Gastroesophageal sphincter (tissue), 4 donors: ENCODE data around the gene DSG2. TPM values are rescaled to one million over a fixed set of nuclear protein-coding genes. Genes with fewer than 3 reads are reported as not detected.

Experiments used
- ATAC-seq: fragments of 150-250 bp; one replicate; pipeline ENCODE4 v1.9.1; 2016; ENCODE audit warnings: mild to moderate bottlenecking, moderate library complexity
- H3K27ac ChIP-seq, 4 donors: fragments of 200-600 bp; sonication (generic) in 3 of 4; 1 replicate in 3 of 4; 2 replicates in 1 of 4; pipeline ENCODE4 v1.5.1; 2016 to 2019
- H3K27me3 ChIP-seq: fragments of 200-600 bp; sonication (generic); one replicate; pipeline ENCODE4 v1.5.1; 2019
- H3K36me3 ChIP-seq, 2 donors: fragments of 200-600 bp; sonication (generic); one replicate each; pipeline ENCODE4 v1.5.1; 2019; ENCODE audit warnings: control low read depth in 1 of 2
- H3K4me1 ChIP-seq, 3 donors: fragments of 200-600 bp; sonication (generic); 1 replicate in 2 of 3; 2 replicates in 1 of 3; pipeline ENCODE4 v1.5.1; 2016 to 2019; ENCODE audit warnings: control low read depth in 2 of 3
- H3K4me3 ChIP-seq, 2 donors: fragments of 200-600 bp; sonication (generic); one replicate each; pipeline ENCODE4 v1.5.1; 2019; ENCODE audit warnings: mild to moderate bottlenecking in 1 of 2, moderate library complexity in 1 of 2
- H3K9me3 ChIP-seq, 3 donors: fragments of 200-600 bp; sonication (generic); one replicate each; pipeline ENCODE4 v1.5.1; 2017 to 2019; ENCODE audit warnings: control low read depth in 2 of 3
- CTCF ChIP-seq, 4 experiments: fragments of 200-600 bp in 2 of 4; fragments of 450-650 bp in 2 of 4; sonication (generic) in 1 of 4; IDR thresholded peaks; one replicate each; pipeline ENCODE4 v1.5.1; 2017 to 2019; ENCODE audit warnings: antibody characterized with exemption in 4 of 4, mild to moderate bottlenecking in 2 of 4, moderate library complexity in 2 of 4
- EP300 ChIP-seq: sonication (generic); formaldehyde crosslinking; IDR thresholded peaks from one replicate; pipeline ENCODE4 v1.6.1; 2017; ENCODE audit warnings: antibody characterized with exemption, mild to moderate bottlenecking
- POLR2A ChIP-seq, 2 donors: fragments of 450-650 bp; IDR thresholded peaks; one replicate each; pipeline ENCODE4 v1.6.1; 2017; ENCODE audit warnings: antibody characterized with exemption in 2 of 2, mild to moderate bottlenecking in 2 of 2, moderate library complexity in 1 of 2
- POLR2AphosphoS5 ChIP-seq: sonication (generic); formaldehyde crosslinking; IDR thresholded peaks from one replicate; pipeline ENCODE4 v1.6.1; 2017; ENCODE audit warnings: antibody characterized with exemption
- WGBS, 2 donors: methylation state at CpG; one replicate each; pipeline ENCODE4 v1.1.5; 2018; ENCODE audit warnings: low coverage in 1 of 2; 5-methylcytosine and 5-hydroxymethylcytosine counted together
- total RNA-seq, 4 donors: library from RNA; depleted of rRNA; stranded (reverse); fragments of >200 nt; gene quantifications; one replicate each; pipeline ENCODE4 v1.1.0, GENCODE V29; 2016

Gene DSG2
- total RNA-seq, 4 donors from 2014 or later: 1.4 to 11.4 (median 2.8) TPM

DNA sequence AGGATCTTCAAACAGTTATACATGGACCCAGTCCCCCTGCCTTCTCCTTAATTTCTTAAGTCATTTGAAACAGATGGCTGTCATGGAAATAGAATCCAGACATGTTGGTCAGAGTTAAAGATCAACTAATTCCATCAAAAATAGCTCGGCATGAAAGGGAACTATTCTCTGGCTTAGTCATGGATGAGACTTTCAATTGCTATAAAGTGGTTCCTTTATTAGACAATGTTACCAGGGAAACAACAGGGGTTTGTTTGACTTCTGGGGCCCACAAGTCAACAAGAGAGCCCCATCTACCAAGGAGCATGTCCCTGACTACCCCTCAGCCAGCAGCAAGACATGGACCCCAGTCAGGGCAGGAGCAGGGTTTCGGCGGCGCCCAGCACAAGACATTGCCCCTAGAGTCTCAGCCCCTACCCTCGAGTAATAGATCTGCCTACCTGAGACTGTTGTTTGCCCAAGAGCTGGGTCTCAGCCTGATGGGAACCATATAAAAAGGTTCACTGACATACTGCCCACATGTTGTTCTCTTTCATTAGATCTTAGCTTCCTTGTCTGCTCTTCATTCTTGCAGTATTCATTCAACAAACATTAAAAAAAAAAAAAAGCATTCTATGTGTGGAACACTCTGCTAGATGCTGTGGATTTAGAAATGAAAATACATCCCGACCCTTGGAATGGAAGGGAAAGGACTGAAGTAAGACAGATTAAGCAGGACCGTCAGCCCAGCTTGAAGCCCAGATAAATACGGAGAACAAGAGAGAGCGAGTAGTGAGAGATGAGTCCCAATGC, 98.3 kb downstream of the DSG2 start:
- 83 to 86% methylated on average over 5 to 6 of the region's 9 CpGs for WGBS, 2 donors
- Histone ChIP-seq H3K27me3 (no peaks in the 10 kb centered on the region), H3K36me3 (no peaks in the 10 kb centered on the region), H3K4me3 (no peak overlapping the region), H3K27ac (no peak overlapping the region), H3K4me1 (no peaks in the 10 kb centered on the region), H3K9me3 (no peaks in the 10 kb centered on the region)
- TF ChIP-seq POLR2AphosphoS5: no peak
- TF ChIP-seq POLR2A (IDR thresholded peaks at IDR 0.05): no peak
- TF ChIP-seq CTCF (IDR thresholded peaks at IDR 0.05): no peak
- TF ChIP-seq EP300: no peak
- no peak for ATAC-seq

DNA sequence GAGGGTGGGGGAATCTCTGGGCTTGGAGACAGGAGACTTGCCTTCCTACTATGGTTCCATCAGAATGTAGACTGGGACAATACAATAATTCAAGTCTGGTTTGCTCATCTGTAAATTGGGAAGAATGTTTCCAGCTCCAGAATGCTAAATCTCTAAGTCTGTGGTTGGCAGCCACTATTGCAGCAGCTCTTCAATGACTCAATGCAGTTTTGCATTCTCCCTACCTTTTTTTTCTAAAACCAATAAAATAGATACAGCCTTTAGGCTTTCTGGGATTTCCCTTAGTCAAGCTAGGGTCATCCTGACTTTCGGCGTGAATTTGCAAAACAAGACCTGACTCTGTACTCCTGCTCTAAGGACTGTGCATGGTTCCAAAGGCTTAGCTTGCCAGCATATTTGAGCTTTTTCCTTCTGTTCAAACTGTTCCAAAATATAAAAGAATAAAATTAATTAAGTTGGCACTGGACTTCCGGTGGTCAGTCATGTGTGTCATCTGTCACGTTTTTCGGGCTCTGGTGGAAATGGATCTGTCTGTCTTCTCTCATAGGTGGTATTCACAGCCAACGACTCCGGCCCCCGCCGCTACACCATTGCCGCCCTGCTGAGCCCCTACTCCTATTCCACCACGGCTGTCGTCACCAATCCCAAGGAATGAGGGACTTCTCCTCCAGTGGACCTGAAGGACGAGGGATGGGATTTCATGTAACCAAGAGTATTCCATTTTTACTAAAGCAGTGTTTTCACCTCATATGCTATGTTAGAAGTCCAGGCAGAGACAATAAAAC, 100.2 kb downstream of the DSG2 start:
- ATAC-seq: no peak
- Histone ChIP-seq H3K36me3 (no peaks in the 10 kb centered on the region), H3K27me3 (no peaks in the 10 kb centered on the region), H3K4me3 (no peak overlapping the region), H3K9me3 (no peaks in the 10 kb centered on the region), H3K4me1 (no peaks in the 10 kb centered on the region), H3K27ac (no peak overlapping the region)
- 84 to 86% methylated on average over 7 to 10 of the region's 13 CpGs for WGBS, 2 donors
- no peak for TF ChIP-seq CTCF (IDR thresholded peaks at IDR 0.05)
- TF ChIP-seq EP300: no peak
- TF ChIP-seq POLR2AphosphoS5: no peak
- TF ChIP-seq POLR2A (IDR thresholded peaks at IDR 0.05): no peak

Other genes with a start within 250 kb of the DSG2 start
- under 1 TPM in 2 of 4 donors, not detected in 2; 0.20 to 0.31 TPM for gene DSG1, start 180.0 kb upstream of the DSG2 start, total RNA-seq
- not detected for gene DSG4, start 121.4 kb upstream of the DSG2 start, total RNA-seq
- gene DSG3, start 50.4 kb upstream of the DSG2 start, total RNA-seq: 10 to 100 TPM in 1 of 4 donors, 1 to 10 TPM in 1, under 1 TPM in 2; 0.27 to 34.1 (median 1.5) TPM
- gene TTR, start 93.7 kb downstream of the DSG2 start, total RNA-seq: not detected
- 10 to 100 TPM in 1 of 4 donors, 1 to 10 TPM in 3; 3.0 to 12.0 (median 5.8) TPM for gene B4GALT6, start 186.4 kb downstream of the DSG2 start, total RNA-seq